ENCODE data around the gene ATP1A4. TPM values are rescaled to one million over a fixed set of nuclear protein-coding genes. Genes with fewer than 3 reads are reported as not detected.

Gene ATP1A4
- total RNA-seq, 2 experiments from 2014 or later: not detected

GRCh38 chr1:160211046-160211790 is 59.8 kb downstream of the ATP1A4 start:
- Mint-ChIP-seq H3K27ac (no peak overlapping the region), H3K27me3 (no peaks in the 10 kb centered on the region), H3K9me3 (no peaks in the 10 kb centered on the region), H3K4me1 (peaks cover 19% of the 10 kb centered on the region), H3K36me3 (peaks cover 9% of the 10 kb centered on the region), H3K4me3 (no peak overlapping the region)
- POLR2A ChIA-PET: interaction anchor here (1.4 kb wide), 1 partner anchor 73 kb away, joined by 4 read pairs; the partner anchor contains the start of gene PEX19
- DNase-seq (no peak), ATAC-seq (ENCODE audit: low read depth) (no peak)

DNA sequence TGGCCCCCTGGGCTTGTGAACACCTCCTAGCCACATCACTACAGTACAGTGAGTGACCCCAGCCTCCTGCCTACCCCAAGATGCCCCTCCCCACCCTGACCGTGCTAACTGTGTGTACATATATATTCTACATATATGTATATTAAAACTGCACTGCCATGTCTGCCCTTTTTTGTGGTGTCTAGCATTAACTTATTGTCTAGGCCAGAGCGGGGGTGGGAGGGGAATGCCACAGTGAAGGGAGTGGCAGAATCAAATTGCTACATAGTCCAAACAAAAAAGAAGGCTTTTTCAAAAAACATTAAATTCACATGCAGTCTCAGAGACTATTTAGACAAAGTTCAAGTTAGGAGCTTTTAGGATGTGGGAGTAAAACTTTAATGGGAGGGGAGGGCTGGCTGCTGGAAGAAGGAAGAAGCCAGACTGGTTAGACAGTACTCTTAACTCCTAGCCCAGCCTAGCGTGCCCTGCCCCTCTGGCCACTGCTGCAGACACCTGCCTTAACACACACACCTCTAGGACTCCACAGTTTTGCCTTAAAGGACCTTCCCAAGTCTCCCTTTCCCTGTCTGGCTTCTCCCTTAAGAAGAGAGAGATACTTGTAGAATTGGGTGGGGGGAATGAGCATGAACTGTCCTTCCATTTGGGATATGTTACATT is 63.2 kb downstream of the ATP1A4 start:
- Mint-ChIP-seq H3K27ac (no peak overlapping the region), H3K4me1 (peaks cover 6% of the 10 kb centered on the region), H3K9me3 (no peaks in the 10 kb centered on the region), H3K27me3 (no peaks in the 10 kb centered on the region), H3K4me3 (no peak overlapping the region), H3K36me3 (peaks cover 15% of the 10 kb centered on the region)
- no peak for DNase-seq
- ATAC-seq (ENCODE audit: low read depth): no peak
- POLR2A ChIA-PET: no interaction called here

DNA sequence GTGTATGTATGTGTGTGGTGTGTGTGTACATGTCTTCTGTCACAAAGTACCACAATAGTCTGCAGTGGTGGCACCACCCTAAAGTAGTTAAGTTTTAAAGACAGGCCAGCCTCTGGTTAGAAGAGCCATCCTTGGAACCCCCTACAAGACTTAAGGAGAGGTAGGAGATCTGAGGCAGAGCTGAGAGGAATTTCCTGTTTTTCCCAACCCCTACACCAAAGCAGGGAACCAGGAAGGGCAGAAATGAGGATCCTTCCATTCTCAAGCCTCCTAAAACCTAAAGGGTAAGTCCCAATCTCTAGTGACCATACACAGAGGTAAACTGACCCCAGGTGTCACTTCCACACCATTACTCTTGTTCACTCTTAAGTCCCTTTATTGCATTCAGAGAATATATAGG is 64.9 kb downstream of the ATP1A4 start:
- H3K4me1 Mint-ChIP-seq: peaks cover 2% of the 10 kb centered on the region
- POLR2A ChIA-PET: no interaction called here
- ATAC-seq (ENCODE audit: low read depth) (no peak), DNase-seq (no peak)
- no peak overlapping the region for H3K27ac Mint-ChIP-seq
- no peaks in the 10 kb centered on the region for H3K27me3 Mint-ChIP-seq
- no peaks in the 10 kb centered on the region for H3K9me3 Mint-ChIP-seq
- no peak overlapping the region for H3K4me3 Mint-ChIP-seq
- H3K36me3 Mint-ChIP-seq: peaks cover 19% of the 10 kb centered on the region

DNA sequence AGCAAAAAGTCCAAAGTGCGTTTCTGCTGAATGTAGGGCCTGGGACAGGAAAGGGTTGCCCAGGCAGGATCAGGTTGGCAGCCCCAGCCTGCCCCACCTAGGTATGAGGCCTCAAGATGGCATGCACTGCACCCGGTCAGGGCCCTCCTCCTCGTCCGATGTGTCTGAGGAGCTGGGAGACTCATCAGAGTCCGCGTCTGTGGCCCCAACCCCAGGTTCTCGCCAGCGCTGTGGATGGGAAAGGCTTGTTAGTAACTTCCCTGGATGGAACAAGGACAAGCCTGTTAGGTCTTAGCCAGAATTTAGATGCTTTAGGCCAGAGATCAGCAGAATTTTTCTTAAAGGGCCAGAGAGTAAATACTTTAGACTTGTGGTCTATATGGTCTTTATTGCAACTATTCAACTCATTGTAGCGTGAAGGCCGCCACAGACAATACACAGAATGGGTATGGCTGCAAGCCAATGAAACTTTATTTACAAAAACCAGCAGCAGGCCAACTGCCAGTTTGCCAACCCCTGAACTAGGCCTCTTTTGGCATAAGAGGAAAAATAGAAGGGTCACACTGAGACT is 66.2 kb downstream of the ATP1A4 start:
- no peak overlapping the region for H3K4me3 Mint-ChIP-seq
- H3K4me1 Mint-ChIP-seq: peaks cover 2% of the 10 kb centered on the region
- H3K9me3 Mint-ChIP-seq: no peaks in the 10 kb centered on the region
- DNase-seq (no peak), ATAC-seq (ENCODE audit: low read depth) (no peak)
- POLR2A ChIA-PET: no interaction called here
- H3K27me3 Mint-ChIP-seq: no peaks in the 10 kb centered on the region
- peaks cover 21% of the 10 kb centered on the region for H3K36me3 Mint-ChIP-seq
- H3K27ac Mint-ChIP-seq: no peak overlapping the region

DNA sequence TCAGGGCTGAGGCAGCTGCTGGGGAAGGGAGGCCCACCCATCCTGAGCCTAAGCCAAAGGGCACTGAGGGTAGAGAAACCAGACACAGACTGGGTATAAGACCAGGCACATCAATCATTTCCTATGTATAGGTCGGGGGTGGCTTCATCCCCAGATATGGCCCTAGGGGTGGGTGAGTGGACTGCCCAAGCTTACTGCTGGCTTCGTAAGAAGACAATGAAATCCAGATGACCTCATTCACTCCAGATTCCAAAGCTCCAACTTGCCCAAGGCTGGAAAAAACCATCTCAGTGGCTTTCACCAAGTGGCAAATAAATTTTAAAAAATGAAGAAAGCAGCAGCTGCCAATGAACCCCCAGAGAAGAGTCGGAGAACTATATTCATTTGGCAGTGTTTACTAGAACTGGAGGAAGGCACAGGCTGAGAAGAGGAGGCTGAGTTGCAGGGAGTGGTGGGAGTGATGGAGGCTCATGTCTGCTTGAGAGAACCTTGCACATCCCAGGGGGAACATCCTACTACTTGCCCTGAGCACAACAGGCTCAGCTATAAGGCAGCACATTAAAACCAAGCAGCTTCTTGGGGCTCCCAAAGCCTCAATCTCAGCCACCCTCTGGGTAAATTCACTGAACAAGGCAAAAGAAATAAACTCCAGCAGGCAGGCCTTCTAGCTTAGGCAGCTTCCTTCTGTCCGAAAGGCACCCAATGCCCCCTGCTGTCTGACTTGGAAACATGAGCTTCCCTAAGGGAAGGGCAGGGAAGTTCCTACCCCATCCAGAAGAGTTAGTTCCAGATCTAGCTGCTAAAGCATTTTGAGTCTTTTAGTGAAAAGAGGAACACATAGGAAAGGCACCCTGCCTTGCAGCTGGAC is 67.9 kb downstream of the ATP1A4 start:
- H3K27me3 Mint-ChIP-seq: no peaks in the 10 kb centered on the region
- POLR2A ChIA-PET: no interaction called here
- H3K27ac Mint-ChIP-seq: no peak overlapping the region
- DNase-seq (no peak), ATAC-seq (ENCODE audit: low read depth) (no peak)
- H3K36me3 Mint-ChIP-seq: peaks cover 19% of the 10 kb centered on the region
- H3K4me1 Mint-ChIP-seq: peaks cover under 1% of the 10 kb centered on the region
- no peak overlapping the region for H3K4me3 Mint-ChIP-seq
- H3K9me3 Mint-ChIP-seq: no peaks in the 10 kb centered on the region

GRCh38 chr1:160220301-160220700 is 68.9 kb downstream of the ATP1A4 start:
- no peak for ATAC-seq (ENCODE audit: low read depth)
- Mint-ChIP-seq H3K36me3 (peaks cover 20% of the 10 kb centered on the region), H3K9me3 (no peaks in the 10 kb centered on the region), H3K27me3 (no peaks in the 10 kb centered on the region), H3K4me3 (no peak overlapping the region), H3K4me1 (no peaks in the 10 kb centered on the region), H3K27ac (no peak overlapping the region)
- DNase-seq: no peak
- POLR2A ChIA-PET: no interaction called here

DNA sequence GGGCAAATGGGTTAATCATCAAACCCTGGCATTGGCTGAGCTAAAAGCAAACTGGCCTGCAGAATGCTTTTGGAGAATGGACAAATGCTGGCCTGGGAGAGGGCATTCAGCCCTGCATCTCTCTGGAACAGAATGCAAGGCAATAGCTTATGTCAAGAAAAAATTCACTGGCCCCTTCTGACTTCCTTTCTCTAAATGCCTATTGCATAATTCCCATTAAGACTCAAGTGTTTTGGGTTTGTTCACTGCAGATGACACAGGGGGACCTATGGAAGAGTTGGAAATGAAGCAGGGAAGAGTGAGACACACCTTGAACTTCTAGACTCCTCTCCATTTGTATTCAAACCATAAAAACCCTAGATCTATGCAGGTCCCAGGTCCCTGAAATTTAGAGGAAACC is 69.7 kb downstream of the ATP1A4 start:
- no peak for ATAC-seq (ENCODE audit: low read depth)
- POLR2A ChIA-PET: no interaction called here

DNA sequence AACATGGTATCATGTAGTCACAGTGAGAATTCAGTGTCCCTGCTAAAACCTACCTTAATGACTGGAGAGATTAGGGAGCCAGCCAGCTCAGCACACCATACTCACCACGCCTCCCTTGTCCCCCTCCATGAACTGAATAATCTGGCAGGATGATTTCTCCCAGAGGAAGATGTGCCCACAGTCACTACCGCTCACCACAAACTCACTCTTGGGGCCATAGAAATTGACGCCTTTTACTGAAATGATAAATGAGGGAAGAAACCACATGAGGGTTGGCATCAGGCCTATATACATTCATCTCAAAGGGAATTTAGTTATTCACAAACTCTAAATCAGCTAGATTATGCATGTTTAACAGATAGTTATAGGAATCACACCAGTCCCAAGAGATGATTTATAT is 71.1 kb downstream of the ATP1A4 start:
- Mint-ChIP-seq H3K36me3 (peaks cover 14% of the 10 kb centered on the region), H3K4me1 (no peaks in the 10 kb centered on the region), H3K27me3 (no peaks in the 10 kb centered on the region), H3K4me3 (no peak overlapping the region), H3K9me3 (no peaks in the 10 kb centered on the region), H3K27ac (no peak overlapping the region)
- POLR2A ChIA-PET: no interaction called here
- ATAC-seq (ENCODE audit: low read depth): no peak
- DNase-seq: no peak

More for the DNA sequence above, 69.7 kb downstream of the ATP1A4 start:
- no peak for DNase-seq
- H3K27ac Mint-ChIP-seq: no peak overlapping the region
- no peaks in the 10 kb centered on the region for H3K4me1 Mint-ChIP-seq
- no peaks in the 10 kb centered on the region for H3K9me3 Mint-ChIP-seq
- no peak overlapping the region for H3K4me3 Mint-ChIP-seq
- H3K27me3 Mint-ChIP-seq: no peaks in the 10 kb centered on the region
- peaks cover 20% of the 10 kb centered on the region for H3K36me3 Mint-ChIP-seq

- no peaks in the 10 kb centered on the region for H3K4me1 Mint-ChIP-seq
- POLR2A ChIA-PET: no interaction called here
- ATAC-seq (ENCODE audit: low read depth) (no peak), DNase-seq (no peak)
- no peaks in the 10 kb centered on the region for H3K27me3 Mint-ChIP-seq
- no peak overlapping the region for H3K4me3 Mint-ChIP-seq
- no peaks in the 10 kb centered on the region for H3K9me3 Mint-ChIP-seq
- no peak overlapping the region for H3K27ac Mint-ChIP-seq
- peaks cover 23% of the 10 kb centered on the region for H3K36me3 Mint-ChIP-seq
These were observed 73.2 kb downstream of the ATP1A4 start for GRCh38 chr1:160224606-160225005.

DNA sequence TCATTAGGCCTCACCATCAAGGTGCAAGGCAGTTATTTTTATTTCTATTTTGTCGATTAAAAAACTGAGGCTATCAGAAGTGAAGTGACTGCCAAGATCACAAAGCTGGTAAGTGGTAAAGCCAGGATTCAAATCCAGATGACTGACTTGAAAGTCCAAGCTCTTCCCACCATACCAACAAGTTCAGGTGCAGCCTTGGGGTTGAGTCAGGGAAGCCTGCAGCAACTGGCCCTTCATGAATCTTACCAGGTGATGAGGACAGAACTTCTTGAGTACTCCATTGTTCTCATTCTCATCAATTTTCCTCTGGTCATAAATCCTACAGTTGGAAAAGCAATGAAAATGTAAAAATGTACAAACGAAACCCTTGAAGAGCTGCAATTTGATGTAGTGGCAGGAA is 73.9 kb downstream of the ATP1A4 start:
- no peak overlapping the region for H3K27ac Mint-ChIP-seq
- ATAC-seq (ENCODE audit: low read depth): no peak

GRCh38 chr1:160226623-160227022 is 75.2 kb downstream of the ATP1A4 start:
- Mint-ChIP-seq H3K27me3 (no peaks in the 10 kb centered on the region), H3K9me3 (no peaks in the 10 kb centered on the region), H3K27ac (no peak overlapping the region), H3K36me3 (peaks cover 32% of the 10 kb centered on the region), H3K4me3 (no peak overlapping the region), H3K4me1 (no peaks in the 10 kb centered on the region)
- ATAC-seq (ENCODE audit: low read depth) (no peak), DNase-seq (no peak)
- POLR2A ChIA-PET: interaction anchor here (0.6 kb wide), 1 partner anchor 9 kb away, joined by 3 read pairs; no protein-coding TSS in a partner anchor

More for the DNA sequence above, 73.9 kb downstream of the ATP1A4 start:
- Mint-ChIP-seq H3K4me3 (no peak overlapping the region), H3K36me3 (peaks cover 25% of the 10 kb centered on the region), H3K27me3 (no peaks in the 10 kb centered on the region), H3K9me3 (no peaks in the 10 kb centered on the region), H3K4me1 (no peaks in the 10 kb centered on the region)
- POLR2A ChIA-PET: interaction anchor here (0.6 kb wide), 1 partner anchor 313 kb away, joined by 3 read pairs; no protein-coding TSS in a partner anchor
- no peak for DNase-seq

DNA sequence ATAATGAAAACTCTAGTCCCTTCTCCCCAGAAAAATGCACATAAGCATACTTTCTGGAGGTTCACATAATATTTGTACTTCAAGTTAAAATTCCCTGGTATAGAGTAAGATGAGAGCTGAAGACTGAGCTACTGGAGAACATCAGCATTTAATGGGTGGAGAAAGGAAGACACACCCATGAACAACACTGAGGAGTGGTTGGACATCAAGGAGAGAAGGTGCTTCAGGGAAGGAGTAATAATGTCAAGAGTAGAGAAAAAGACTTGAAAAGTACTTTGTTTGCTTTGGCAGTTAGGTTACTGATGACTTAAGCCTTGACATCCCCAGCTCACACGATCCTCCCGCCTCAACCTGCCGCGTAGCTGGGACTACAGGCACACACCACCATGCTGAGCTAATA is 75.6 kb downstream of the ATP1A4 start:
- no peaks in the 10 kb centered on the region for H3K4me1 Mint-ChIP-seq
- ATAC-seq (ENCODE audit: low read depth): no peak
- no peak for DNase-seq
- POLR2A ChIA-PET: no interaction called here
- no peak overlapping the region for H3K27ac Mint-ChIP-seq
- H3K9me3 Mint-ChIP-seq: no peaks in the 10 kb centered on the region
- H3K27me3 Mint-ChIP-seq: no peaks in the 10 kb centered on the region
- no peak overlapping the region for H3K4me3 Mint-ChIP-seq
- H3K36me3 Mint-ChIP-seq: peaks cover 32% of the 10 kb centered on the region

GRCh38 chr1:160227561-160227960 is 76.2 kb downstream of the ATP1A4 start:
- Mint-ChIP-seq H3K27me3 (no peaks in the 10 kb centered on the region), H3K36me3 (peaks cover 30% of the 10 kb centered on the region), H3K4me1 (no peaks in the 10 kb centered on the region), H3K4me3 (no peak overlapping the region), H3K27ac (no peak overlapping the region), H3K9me3 (no peaks in the 10 kb centered on the region)
- no peak for DNase-seq
- ATAC-seq (ENCODE audit: low read depth): no peak
- POLR2A ChIA-PET: interaction anchor here (1.1 kb wide), 1 partner anchor 11 kb away, joined by 3 read pairs; no protein-coding TSS in a partner anchor
